DOHH2 (cell line): ENCODE data around the gene KIRREL3.

Experiments used
- H3F3A ChIP-seq: fragments of 200-600 bp; sonication (generic), shearing (Covaris generic); 2 replicates; pipeline ENCODE4 v1.6.0; 2016; ENCODE audit warnings: antibody characterized with exemption, mild to moderate bottlenecking; ENCODE audit not compliant: control insufficient read depth, insufficient read depth
- H3K27ac ChIP-seq: fragments of 200-600 bp; sonication (generic); 2 replicates; pipeline ENCODE4 v1.5.1; 2014; ENCODE audit warnings: low read depth, mild to moderate bottlenecking, low read length, moderate library complexity
- H3K27me3 ChIP-seq: fragments of 200-600 bp; sonication (generic); 2 replicates; pipeline ENCODE4 v1.6.1; 2014; ENCODE audit warnings: mild to moderate bottlenecking, low read length, mixed read lengths; ENCODE audit not compliant: control insufficient read depth
- H3K36me3 ChIP-seq: fragments of 200-600 bp; sonication (generic); 2 replicates; pipeline ENCODE4 v1.6.1; 2014; ENCODE audit warnings: mild to moderate bottlenecking, low read length, moderate library complexity, mixed read lengths; ENCODE audit not compliant: control insufficient read depth
- H3K4me1 ChIP-seq: fragments of 200-600 bp; sonication (generic); 2 replicates; pipeline ENCODE4 v1.6.1; 2014; ENCODE audit warnings: mild to moderate bottlenecking, low read length, mixed read lengths; ENCODE audit not compliant: control insufficient read depth
- H3K4me2 ChIP-seq: fragments of 200-600 bp; sonication (generic); 2 replicates; pipeline ENCODE4 v1.6.0; 2014; ENCODE audit warnings: mild to moderate bottlenecking, low read length, moderate library complexity
- H3K4me3 ChIP-seq: fragments of 200-600 bp; sonication (generic); 2 replicates; pipeline ENCODE4 v1.5.1; 2014; ENCODE audit warnings: mild to moderate bottlenecking, low read length, mixed read lengths
- H3K79me2 ChIP-seq: fragments of 200-600 bp; sonication (generic); 2 replicates; pipeline ENCODE4 v1.6.1; 2014; ENCODE audit warnings: mild to moderate bottlenecking, low read length, mixed read lengths; ENCODE audit not compliant: control insufficient read depth
- H3K9me2 ChIP-seq: fragments of 200-600 bp; sonication (generic); replicated peaks from 2 replicates; pipeline ENCODE4 v1.6.1; 2014; ENCODE audit warnings: mild to moderate bottlenecking, low read length, mixed read lengths; ENCODE audit not compliant: control insufficient read depth
- H3K9me3 ChIP-seq: fragments of 200-600 bp; sonication (generic); 2 replicates; pipeline ENCODE4 v1.6.1; 2014; ENCODE audit warnings: antibody characterized with exemption, low read length, mixed read lengths; ENCODE audit not compliant: control insufficient read depth, insufficient read depth
- H4K20me1 ChIP-seq: fragments of 200-600 bp; sonication (generic); 2 replicates; pipeline ENCODE4 v1.6.0; 2014; ENCODE audit warnings: low read depth, mild to moderate bottlenecking, antibody characterized with exemption, low read length, moderate library complexity; ENCODE audit not compliant: control insufficient read depth, insufficient read depth
- CTCF ChIP-seq: fragments of 200-600 bp; sonication (generic); IDR thresholded peaks from one replicate; pipeline ENCODE4 v1.5.1; 2014; ENCODE audit warnings: antibody characterized with exemption, mild to moderate bottlenecking, low read depth, low read length; ENCODE audit not compliant: poor library complexity, severe bottlenecking
- EZH2phosphoT487 ChIP-seq: fragments of 200-600 bp; sonication (generic); IDR thresholded peaks from 2 replicates; pipeline ENCODE4 v1.6.1; 2017; ENCODE audit warnings: borderline replicate concordance, mild to moderate bottlenecking, antibody characterized with exemption, low read length, moderate library complexity, mixed read lengths

The KIRREL3 gene

GRCh38 chr11:126478466-126478865 is 522.1 kb downstream of the KIRREL3 start:
- Histone ChIP-seq H4K20me1 (no peaks in the 10 kb centered on the region), H3K9me3 (no peaks in the 10 kb centered on the region), H3K4me3 (no peak overlapping the region), H3K79me2 (no peaks in the 10 kb centered on the region), H3F3A (no peaks in the 10 kb centered on the region), H3K9me2 (no peaks in the 10 kb centered on the region), H3K36me3 (no peaks in the 10 kb centered on the region), H3K4me1 (peaks cover 28% of the 10 kb centered on the region), H3K27ac (no peak overlapping the region), H3K4me2 (peak overlapping the region; percentile 55; the same call in 1 of the 2 replicates), H3K27me3 (no peaks in the 10 kb centered on the region)
- TF ChIP-seq EZH2phosphoT487 (no peak), CTCF (no peak)

GRCh38 chr11:126477535-126478305 is 522.9 kb downstream of the KIRREL3 start:
- H3K4me3 ChIP-seq, result peak overlapping the region; percentile 40
- H3K9me2 ChIP-seq, result no peaks in the 10 kb centered on the region
- H3K27me3 ChIP-seq, result no peaks in the 10 kb centered on the region
- TF ChIP-seq CTCF (no peak), EZH2phosphoT487 (no peak)
- no peak overlapping the region for H3K27ac ChIP-seq
- no peaks in the 10 kb centered on the region for H3K9me3 ChIP-seq
- H3K79me2 ChIP-seq, result no peaks in the 10 kb centered on the region
- no peaks in the 10 kb centered on the region for H3K36me3 ChIP-seq
- no peaks in the 10 kb centered on the region for H3F3A ChIP-seq
- H3K4me2 ChIP-seq, result peak overlapping the region; percentile 55
- H3K4me1 ChIP-seq, result peaks cover 28% of the 10 kb centered on the region
- no peaks in the 10 kb centered on the region for H4K20me1 ChIP-seq

GRCh38 chr11:126476977-126477376 is 523.6 kb downstream of the KIRREL3 start:
- Histone ChIP-seq H3K4me1 (peaks cover 28% of the 10 kb centered on the region), H3K4me3 (no peak overlapping the region), H4K20me1 (no peaks in the 10 kb centered on the region), H3K79me2 (no peaks in the 10 kb centered on the region), H3K4me2 (no peak overlapping the region), H3K36me3 (no peaks in the 10 kb centered on the region), H3K27me3 (no peaks in the 10 kb centered on the region), H3K27ac (no peak overlapping the region), H3K9me3 (no peaks in the 10 kb centered on the region), H3F3A (no peaks in the 10 kb centered on the region), H3K9me2 (no peaks in the 10 kb centered on the region)
- no peak for TF ChIP-seq CTCF
- TF ChIP-seq EZH2phosphoT487, result no peak
